Measurements from ENCODE around the gene CDHR4. TPM values are rescaled to one million over a fixed set of nuclear protein-coding genes. Genes with fewer than 3 reads are reported as not detected.

Gene CDHR4
- total RNA-seq, 1 experiment from 2014 or later: 0.17 TPM

- TF ChIP-seq ZNF532 (CRISPR knock-in tag; IDR thresholded peaks at IDR 0.05; ENCODE audit: borderline replicate concordance): no peak
- TF ChIP-seq, protein P1, sequence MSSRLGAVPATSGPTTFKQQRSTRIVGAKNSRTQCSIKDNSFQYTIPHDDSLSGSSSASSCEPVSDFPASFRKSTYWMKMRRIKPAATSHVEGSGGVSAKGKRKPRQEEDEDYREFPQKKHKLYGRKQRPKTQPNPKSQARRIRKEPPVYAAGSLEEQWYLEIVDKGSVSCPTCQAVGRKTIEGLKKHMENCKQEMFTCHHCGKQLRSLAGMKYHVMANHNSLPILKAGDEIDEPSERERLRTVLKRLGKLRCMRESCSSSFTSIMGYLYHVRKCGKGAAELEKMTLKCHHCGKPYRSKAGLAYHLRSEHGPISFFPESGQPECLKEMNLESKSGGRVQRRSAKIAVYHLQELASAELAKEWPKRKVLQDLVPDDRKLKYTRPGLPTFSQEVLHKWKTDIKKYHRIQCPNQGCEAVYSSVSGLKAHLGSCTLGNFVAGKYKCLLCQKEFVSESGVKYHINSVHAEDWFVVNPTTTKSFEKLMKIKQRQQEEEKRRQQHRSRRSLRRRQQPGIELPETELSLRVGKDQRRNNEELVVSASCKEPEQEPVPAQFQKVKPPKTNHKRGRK (CRISPR knock-in tag; IDR thresholded peaks at IDR 0.05; ENCODE audit: borderline replicate concordance): no peak
- no peak for TF ChIP-seq ARID4B (CRISPR knock-in tag; IDR thresholded peaks at IDR 0.05; ENCODE audit: borderline replicate concordance)
- no peak for TF ChIP-seq TP53 (CRISPR knock-in tag; IDR thresholded peaks at IDR 0.05)
- TF ChIP-seq ZNF416 (CRISPR knock-in tag; IDR thresholded peaks at IDR 0.05): no peak
- TF ChIP-seq, protein P2, sequence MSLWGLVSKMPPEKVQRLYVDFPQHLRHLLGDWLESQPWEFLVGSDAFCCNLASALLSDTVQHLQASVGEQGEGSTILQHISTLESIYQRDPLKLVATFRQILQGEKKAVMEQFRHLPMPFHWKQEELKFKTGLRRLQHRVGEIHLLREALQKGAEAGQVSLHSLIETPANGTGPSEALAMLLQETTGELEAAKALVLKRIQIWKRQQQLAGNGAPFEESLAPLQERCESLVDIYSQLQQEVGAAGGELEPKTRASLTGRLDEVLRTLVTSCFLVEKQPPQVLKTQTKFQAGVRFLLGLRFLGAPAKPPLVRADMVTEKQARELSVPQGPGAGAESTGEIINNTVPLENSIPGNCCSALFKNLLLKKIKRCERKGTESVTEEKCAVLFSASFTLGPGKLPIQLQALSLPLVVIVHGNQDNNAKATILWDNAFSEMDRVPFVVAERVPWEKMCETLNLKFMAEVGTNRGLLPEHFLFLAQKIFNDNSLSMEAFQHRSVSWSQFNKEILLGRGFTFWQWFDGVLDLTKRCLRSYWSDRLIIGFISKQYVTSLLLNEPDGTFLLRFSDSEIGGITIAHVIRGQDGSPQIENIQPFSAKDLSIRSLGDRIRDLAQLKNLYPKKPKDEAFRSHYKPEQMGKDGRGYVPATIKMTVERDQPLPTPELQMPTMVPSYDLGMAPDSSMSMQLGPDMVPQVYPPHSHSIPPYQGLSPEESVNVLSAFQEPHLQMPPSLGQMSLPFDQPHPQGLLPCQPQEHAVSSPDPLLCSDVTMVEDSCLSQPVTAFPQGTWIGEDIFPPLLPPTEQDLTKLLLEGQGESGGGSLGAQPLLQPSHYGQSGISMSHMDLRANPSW (CRISPR knock-in tag; conservative IDR thresholded peaks at IDR 0.05; ENCODE audit: low read depth): no peak
- TF ChIP-seq ZNF317 (CRISPR knock-in tag; IDR thresholded peaks at IDR 0.05; ENCODE audit: borderline replicate concordance, low read depth): no peak
- TF ChIP-seq ELF4 (CRISPR knock-in tag; IDR thresholded peaks at IDR 0.05; ENCODE audit: low read depth): no peak
- TF ChIP-seq TEAD4 (CRISPR knock-in tag; IDR thresholded peaks at IDR 0.05): no peak
- TF ChIP-seq, protein P3, sequence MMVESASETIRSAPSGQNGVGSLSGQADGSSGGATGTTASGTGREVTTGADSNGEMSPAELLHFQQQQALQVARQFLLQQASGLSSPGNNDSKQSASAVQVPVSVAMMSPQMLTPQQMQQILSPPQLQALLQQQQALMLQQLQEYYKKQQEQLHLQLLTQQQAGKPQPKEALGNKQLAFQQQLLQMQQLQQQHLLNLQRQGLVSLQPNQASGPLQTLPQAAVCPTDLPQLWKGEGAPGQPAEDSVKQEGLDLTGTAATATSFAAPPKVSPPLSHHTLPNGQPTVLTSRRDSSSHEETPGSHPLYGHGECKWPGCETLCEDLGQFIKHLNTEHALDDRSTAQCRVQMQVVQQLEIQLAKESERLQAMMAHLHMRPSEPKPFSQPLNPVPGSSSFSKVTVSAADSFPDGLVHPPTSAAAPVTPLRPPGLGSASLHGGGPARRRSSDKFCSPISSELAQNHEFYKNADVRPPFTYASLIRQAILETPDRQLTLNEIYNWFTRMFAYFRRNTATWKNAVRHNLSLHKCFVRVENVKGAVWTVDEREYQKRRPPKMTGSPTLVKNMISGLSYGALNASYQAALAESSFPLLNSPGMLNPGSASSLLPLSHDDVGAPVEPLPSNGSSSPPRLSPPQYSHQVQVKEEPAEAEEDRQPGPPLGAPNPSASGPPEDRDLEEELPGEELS (CRISPR knock-in tag; IDR thresholded peaks at IDR 0.05): no peak
- TF ChIP-seq ZNF232 (CRISPR knock-in tag; IDR thresholded peaks at IDR 0.05): no peak
- TF ChIP-seq GABPB1 (CRISPR knock-in tag; IDR thresholded peaks at IDR 0.05): no peak
- no peak for TF ChIP-seq NR1H2 (CRISPR knock-in tag; IDR thresholded peaks at IDR 0.05)
Observed at GRCh38 chr3:49756036-49756435, 43.6 kb downstream of the CDHR4 start (continued).
